ENCODE measurements around the gene OR52A1.
"Not testable (repeated sequence)": the region's sequence is repeated elsewhere in the genome, so short reads cannot be mapped to it uniquely, and the experiment has no call there.

The OR52A1 gene

DNA sequence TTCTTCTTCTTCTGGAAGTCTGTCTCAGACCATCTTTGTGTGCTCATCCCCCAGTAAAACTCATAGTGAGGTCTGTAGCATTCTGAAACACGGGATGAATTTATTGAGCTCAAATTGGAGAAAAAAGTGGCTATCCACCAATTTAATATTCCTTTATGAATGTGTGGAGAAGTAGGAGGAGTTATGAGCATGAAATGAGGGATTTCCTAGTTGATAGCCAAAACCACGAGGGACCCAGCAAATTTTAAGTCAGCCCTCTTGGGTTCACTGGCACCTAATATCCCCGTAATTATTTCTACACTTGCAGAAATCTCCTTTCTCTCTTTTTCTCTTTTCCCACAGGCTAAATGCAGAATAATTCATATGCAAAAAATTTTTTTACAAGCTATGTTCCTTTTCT, at the start of gene OR52A1:
Gene OR52A1 (minus strand): TSS at position 101 of the 400 bp plus-strand sequence. CDS start 2,388 bp downstream, outside the sequence.
- DNase-seq (ENCODE audit: low read depth) = no peak

DNA sequence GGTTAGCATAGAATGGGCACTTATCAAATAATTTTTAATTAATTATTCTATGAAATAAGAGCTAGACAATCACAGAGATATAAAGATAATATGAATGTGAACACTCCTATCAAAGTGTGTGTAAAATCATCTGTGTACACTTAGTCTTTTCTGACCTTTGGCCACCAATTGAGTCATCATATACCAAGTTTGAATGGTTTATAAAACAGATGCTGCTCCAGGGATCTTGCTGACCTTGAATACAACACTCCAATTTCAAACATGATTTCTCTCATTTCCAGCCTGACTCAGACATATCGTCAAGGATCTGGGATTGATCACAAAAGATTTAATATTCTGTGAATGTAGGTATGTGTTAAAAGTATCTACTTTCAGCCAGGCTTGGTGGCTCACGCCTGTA, 48.8 kb upstream of the OR52A1 start:
- no peak for DNase-seq (ENCODE audit: low read depth)

DNA sequence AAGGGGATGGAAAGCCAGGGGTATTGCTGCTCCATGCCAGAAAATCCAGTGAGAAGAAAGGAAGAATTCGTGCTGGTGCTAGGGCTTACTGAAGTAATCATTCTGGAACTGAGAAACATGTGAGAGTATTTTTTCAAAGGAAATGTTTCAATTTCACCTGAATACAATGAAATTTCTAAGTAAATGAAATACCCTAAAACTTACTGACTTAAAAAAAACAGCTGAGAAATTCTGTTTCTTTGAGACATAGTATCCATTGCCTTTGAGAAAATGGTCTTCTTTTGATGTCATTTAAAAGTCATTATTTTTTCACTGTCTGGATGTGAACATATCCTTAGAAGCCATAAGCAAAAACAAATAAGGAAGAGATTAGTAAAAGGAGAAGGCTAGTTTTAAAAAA, 46.0 kb upstream of the OR52A1 start, which contains the start of gene OR51V1:
Gene OR51V1 (minus strand): TSS at position 101 of the 400 bp plus-strand sequence. CDS start 0 bp downstream, at position 101.
- DNase-seq (ENCODE audit: low read depth) = no peak

DNA sequence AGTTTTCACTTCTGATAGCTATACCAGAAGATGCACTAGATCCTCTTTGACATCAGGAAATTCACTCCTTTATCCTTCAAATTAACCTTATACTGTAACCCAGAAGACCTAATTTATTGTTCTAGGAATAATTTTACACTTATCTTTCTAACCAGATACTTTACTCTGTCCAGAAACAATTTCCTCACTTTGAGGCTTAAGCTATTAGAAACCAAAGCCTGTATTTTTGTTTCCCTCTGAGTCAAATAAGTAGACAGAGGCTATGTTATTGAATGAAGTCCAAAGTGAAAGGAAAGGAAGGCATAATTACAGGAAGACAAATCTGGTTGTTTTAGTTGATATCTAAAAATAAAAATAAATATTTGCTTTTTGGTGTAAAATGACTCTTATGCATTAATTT, 43.7 kb upstream of the OR52A1 start:
- no peak for DNase-seq (ENCODE audit: low read depth)

DNA sequence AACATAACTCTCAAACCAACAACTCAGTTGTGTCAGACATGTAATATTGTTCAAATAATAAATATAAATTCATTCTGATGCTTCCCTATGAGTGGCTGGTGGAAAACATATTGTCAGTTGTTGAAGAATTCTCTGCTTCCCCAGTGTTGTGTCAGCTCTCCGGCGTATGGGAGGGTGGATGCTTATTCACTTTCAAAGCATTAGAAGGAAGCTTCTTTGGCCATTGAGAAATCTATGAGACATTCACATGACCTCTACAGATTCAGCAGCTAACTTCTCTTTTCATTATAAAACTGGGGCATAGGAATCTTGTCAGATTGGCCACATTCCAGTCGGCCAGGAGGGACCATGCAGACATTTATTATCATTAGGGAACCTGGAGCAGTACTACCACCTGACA, 43.0 kb upstream of the OR52A1 start:
- no peak for DNase-seq (ENCODE audit: low read depth)

DNA sequence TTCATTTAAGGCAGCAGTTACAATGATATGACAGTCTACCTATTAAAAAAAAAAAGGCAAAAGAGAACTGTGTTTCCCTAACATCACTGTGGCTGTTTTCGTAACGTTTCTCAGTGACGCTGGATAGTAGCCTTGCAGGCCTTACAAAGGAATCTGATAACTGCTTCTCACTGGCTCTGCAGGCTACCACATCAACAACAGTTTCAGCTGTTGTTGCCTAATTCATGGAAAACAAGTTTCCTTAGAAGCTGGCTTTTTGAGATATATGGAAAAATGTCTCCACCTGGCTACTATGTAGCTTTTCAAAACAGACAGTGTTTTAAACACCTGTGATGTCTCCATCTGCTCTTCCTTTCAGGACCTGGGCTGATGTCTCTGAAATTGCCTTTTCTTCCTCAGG, 42.2 kb upstream of the OR52A1 start:
- no peak for DNase-seq (ENCODE audit: low read depth)

DNA sequence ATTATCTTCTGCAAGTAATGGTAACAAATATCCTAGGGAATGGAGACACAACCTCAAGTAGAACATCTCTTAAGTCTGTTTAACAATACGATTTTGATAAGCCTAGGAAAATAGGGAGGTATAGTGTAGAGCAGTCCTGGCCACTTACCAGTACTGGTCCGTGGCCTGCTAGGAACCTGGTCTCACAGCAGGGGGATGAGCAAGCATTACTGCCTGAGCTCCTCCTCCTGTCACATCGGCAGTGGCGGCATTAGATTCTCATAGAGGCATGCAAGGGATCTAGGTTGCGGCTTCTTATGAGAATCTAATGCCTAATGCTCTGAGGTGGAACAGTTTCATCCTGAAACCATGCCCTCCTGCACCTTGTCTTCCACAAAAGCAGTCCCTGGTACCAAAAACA, 41.5 kb upstream of the OR52A1 start:
- DNase-seq (ENCODE audit: low read depth) = no peak

DNA sequence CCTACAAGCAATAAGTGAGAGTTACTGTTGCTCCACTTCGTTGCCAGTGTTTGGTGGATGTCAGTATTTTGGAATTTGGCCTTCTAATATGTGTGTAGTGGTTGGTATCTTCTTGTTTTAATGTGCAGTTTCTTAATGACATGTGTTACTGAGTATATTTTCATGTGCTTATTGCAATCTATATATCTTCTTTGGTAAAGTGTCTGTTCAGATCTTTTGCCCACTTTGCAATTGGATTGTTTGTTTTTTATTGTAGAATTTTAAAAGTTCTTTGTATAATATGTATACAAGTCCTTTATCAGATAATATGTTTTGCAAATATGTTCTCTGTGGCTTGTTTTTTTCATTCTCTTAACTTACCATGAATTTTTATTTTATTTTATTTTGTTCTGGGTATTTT, 38.2 kb upstream of the OR52A1 start:
- no peak for DNase-seq (ENCODE audit: low read depth)

DNA sequence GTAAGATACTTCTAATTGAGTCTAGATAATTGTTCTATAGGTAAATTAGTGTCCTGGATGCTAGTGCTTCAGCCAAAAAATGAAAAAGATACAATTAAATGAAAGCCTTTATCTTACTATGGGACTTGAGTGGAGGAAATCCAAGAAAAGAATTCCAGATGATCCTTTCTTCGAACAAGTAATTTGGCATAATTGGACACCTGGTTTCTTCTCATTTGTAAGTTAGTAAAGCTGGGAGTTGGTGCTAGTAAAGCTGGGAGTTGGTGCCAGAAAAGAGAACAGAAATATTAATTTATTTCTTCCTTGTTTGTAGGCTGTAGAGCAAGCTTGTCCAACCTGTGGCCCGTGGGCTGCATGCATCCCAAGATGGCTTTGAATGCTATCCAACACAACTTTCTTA, 33.6 kb upstream of the OR52A1 start:
- DNase-seq (ENCODE audit: low read depth) = no peak

DNA sequence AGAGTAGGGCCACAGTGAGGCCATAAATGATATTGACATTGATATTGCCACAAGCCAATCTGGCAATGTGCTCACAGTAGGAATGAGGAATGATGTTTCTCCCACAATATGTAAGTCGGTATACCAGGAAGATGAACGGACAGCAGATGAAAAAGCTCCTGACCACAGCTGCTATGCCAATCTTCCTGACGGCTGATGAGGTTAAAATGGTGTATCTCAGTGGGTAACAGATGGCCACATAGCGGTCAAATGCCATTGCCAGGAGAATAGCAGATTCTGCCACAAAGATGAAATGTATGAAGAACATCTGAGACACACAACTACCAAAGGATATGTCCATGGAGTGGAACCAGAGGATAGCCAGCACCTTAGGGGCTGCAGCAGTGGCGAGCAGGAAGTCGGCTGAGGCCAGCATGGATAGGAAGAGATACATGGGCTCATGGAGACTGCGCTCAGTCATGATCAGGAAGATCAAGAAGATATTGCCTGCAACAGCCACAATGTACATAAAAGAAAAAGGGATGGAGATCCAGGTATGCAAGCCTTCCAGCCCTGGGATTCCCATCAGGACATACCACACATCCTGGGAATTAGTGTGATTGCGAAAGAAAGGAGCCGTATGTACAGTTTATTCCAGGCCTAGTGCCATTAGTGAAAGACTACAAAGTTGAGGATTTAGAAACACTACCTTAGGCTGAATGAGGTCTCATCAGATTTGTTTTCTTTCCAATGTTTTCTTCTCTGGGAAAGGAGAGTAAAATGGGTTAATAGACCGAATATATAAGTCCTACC, 23.7 kb upstream of the OR52A1 start:
- DNase-seq (ENCODE audit: low read depth) = no peak

DNA sequence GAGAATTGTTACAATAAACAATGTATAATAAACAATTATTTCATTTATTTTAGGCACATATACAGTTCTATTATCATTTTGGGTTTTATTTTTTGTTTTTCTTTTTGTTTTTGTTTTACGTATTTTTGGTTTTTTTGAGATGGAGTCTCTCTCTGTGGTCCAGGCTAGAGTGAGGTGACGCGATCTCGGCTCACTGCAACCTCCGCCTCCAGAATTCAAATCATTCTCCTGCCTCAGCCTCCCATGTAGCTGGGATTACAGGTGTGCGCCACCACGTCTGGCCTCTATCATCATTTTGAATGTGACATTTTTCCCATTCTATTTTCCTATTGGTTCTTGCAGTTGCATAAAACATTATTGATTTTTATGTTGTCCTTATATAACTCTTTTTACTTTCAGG, 20.4 kb upstream of the OR52A1 start:
- no peak for DNase-seq (ENCODE audit: low read depth)

DNA sequence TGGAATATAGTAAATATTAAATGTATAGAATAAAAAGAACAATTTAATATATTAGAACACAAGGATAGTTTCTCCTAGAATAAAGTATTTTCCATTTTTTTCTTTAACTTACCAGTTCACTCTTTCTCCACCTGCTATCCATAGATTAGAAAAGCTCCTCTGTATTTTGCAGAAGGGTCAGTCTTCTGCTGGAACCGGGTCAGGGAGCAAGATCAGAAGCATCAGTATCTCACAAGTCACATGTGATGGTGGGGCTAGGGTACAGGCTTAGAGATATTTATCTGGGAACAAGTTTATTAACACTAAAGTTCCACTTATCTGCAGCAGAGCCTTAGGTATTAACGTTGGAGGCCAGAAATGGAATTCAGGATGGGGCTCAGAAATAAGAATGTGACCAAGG, 17.3 kb upstream of the OR52A1 start:
- DNase-seq (ENCODE audit: low read depth) = no peak

DNA sequence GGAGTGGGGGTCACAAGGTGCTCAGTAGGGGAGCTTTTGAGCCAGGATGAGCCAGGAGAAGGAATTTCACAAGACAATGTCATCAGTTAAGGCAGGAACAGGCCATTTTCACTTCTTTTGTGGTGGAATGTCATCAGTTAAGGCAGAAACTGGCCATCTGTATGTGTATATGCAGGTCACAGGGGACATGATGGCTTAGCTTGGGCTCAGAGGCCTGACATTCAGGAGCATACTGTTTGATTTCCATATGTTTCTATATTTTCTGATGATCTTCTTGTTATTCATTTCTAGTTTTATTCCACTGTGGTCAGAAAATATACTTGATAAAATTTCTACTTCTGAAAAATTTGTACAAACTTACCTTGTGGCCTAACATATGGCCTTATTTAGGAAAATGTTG, 11.3 kb upstream of the OR52A1 start:
- DNase-seq (ENCODE audit: low read depth) = not testable (repeated sequence)

DNA sequence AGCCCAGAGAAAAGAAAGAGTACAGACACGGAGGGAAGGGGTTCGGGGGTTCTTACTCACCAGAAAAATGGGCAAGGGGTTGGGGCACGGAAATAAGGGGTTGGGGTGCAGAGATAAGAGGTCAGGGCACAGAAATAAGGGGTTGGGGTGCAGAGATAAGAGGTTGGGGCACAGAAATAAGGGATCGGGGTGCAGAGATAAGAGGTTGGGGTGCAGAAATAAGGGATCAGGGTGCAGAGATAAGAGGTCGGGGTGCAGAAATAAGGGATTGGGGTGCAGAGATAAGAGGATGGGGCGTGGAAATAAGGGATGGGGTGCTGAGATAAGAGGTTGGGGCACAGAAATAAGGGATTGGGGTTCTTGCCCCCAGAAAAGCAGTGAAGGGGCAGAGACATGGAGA, 10.2 kb upstream of the OR52A1 start:
- DNase-seq (ENCODE audit: low read depth) = not testable (repeated sequence)

DNA sequence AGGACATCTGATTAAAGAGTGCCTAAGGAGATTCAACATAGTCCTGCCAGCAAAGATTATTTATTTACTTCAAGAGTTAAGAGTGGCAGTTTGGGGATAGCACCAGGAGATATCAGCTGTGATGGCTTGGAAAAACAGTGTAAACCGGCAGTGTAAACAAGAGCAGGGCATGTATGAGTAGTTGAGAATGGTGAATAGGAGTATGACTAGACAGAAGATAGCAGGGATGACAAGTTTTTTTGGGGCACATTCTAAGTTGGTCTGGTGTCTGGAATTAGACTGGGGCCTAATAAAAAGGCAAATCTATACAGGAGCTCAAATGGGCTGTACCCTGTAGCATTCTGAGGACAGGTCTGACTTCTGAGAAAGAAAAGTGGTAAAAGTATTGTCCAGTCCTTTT, 6.5 kb upstream of the OR52A1 start:
- DNase-seq (ENCODE audit: low read depth) = not testable (repeated sequence)

DNA sequence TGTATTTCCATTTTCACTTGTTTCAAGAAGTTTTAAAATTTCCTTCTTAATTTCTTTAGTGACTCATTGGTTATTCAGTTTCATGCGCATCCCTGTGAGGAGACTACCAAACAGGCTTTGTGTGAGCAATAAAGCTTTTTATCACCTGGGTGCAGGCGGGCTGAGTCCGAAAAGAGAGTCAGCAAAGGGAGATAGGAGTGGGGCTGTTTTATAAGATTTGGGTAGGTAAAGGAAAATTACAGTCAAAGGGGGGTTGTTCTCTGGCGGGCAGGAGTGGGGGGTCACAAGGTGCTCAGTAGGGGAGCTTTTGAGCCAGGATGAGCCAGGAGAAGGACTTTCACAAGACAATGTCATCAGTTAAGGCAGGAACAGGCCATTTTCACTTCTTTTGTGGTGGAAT, 5.7 kb upstream of the OR52A1 start:
- DNase-seq (ENCODE audit: low read depth) = not testable (repeated sequence)

DNA sequence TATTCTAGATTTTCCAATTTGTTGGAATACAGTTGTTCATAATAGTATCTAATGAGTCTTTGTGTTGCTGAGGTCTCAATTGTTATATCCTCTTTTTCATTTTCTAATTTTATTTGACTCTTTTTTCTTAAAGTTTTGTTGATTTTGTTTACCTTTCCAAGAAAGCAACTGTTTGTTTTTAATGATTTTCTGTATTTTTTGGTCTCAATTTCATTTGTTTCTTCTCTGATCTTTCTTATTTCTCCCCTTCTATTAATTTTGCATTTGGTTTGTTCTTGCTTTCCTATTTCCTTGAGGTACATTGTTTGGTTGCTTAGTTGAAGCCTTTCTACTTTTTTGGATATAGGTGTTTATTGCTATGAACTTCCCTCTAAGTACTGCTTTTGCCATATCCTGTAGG, 5.2 kb upstream of the OR52A1 start:
- no peak for DNase-seq (ENCODE audit: low read depth)

DNA sequence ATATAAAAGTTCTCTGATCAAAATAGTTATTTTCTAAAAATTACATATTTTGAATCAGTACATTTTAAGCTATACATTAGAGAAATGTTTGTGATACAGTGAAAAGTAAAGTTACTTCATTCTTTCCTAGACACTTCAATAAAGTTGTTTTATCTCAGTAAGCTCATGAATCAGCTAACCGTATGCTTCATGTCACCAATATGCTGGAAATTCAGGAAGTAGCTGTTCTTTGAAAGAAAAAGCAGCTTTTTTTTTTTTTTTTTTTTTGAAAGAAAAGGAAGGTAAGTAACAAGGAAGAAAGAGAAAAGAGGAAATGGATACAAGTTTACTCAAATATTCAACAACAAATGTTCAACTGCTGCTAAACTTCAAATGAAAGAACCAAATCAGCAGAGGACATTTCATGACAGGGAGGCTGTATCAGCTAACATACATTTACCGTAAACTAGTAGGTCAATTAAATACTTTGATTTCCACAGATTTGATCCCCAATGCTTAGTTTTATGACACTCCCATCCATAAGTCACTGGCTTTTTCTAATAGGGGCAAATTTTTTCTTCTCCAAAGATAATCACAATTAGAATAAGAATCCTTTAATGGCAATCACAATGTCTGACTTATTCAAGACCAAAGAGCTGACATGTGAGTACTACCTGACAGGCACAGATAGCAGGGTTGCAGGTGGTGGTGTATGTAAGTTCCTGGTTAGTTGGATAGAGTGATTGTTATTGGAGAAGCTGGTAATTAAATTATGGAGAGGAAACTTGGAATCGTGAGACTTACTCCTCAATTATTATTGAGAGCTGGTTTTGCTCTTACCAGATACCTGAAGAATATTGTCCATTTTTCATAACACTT, 754 bp downstream of the OR52A1 start:
- DNase-seq (ENCODE audit: low read depth) = no peak

DNA sequence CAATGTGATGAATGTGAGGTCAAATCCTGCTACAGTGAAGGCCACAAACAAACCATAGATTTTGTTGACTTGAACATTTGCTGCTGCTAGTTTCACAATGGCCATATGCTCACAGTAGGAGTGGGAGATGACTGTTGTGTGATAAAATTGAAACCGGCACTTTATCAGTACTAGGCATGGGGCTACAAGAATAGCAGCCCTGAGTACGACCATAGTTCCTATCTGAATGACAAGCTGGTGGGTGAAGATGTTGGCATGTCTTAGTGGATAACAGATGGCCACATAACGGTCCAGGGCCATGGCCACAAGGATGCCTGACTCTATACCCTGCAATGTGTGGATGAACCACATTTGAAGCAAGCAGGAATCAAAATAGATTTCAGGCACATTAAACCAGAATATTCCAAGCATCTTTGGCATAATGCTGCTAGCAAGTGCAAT, 2.8 kb downstream of the OR52A1 start:
- peak; percentile 44 for DNase-seq (ENCODE audit: low read depth)

DNA sequence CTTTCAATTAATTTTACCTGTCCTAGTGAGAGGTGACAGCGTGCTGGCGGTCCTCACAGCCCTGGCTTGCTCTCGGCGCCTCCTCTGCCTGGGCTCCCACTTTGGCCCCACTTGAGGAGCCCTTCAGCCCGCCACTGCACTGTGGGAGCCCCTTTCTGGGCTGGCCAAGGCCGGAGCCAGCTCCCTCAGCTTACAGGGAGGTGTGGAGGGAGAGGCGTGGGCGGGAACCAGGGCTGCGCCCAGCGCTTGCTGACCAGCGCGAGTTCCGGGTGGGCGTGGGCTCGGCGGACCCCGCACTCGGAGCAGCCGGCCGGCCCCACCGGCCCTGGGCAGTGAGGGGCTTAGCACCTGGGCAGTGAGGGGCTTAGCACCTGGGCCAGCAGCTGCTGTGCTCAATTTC, 10.4 kb downstream of the OR52A1 start:
- DNase-seq (ENCODE audit: low read depth) = not testable (repeated sequence)

DNA sequence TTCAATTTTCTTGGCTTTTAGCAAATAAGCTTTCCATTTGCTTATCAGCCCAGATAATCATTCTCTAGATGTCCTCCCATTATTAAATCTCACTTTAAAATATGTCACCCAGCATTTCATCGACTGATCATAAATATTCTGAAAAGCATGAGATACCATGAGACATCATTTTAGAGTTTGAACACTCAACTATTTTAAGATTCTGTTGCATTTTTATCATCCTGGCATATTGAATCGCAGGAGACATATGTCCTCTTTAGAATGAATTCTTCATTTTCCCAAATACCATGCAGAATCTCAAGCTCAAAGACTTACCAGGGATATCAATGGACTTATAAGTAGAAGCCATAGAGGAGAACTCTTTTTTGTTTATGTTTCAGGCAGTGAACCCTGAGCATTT, 16.6 kb downstream of the OR52A1 start, which contains the start of gene OR52A5:
Gene OR52A5 (minus strand): TSS at position 361 of the 400 bp plus-strand sequence. CDS start 5,714 bp downstream, outside the sequence.
- DNase-seq (ENCODE audit: low read depth) = no peak

DNA sequence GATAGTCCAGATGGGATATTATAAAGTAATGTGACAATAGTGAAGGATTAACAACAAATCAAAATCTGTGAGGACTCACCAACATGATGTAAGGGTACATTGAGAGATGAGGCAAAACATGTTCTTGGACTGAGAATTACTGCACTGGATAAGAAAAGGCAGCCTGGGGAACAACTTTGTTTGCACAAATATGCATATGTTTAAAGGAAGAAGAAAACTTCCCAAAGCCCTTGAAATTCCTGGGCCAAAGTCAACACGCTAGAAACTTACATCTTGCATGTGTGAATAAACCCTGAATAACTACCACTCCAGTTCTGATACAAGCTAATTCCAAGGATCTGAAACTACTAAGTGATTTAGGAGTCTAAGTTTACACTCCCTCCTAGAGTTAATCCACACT, 17.5 kb downstream of the OR52A1 start:
- no peak for DNase-seq (ENCODE audit: low read depth)

DNA sequence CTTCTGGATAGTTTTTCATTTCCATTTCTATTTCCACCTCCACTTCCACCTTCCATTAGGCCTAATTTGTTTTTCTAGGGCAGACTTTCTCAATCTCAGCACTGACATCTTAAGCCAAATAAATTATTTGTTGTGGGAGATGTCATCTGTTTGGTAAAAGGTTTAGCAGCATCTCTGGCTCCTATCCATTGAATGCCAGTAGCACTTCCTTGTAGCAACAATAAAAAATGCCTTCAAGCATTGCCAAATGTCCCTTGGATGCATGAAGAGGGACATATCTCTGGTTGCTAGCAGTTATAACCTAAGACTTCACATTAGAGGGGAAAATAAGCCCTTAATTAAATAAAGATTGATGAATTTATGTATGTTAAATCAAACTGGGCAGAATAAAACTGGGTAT, 18.3 kb downstream of the OR52A1 start:
- no peak for DNase-seq (ENCODE audit: low read depth)
